ENCODE results near the gene ASL.
"Not testable (repeated sequence)": the region's sequence is repeated elsewhere in the genome, so short reads cannot be mapped to it uniquely, and the experiment has no call there.

ASL gene

DNA sequence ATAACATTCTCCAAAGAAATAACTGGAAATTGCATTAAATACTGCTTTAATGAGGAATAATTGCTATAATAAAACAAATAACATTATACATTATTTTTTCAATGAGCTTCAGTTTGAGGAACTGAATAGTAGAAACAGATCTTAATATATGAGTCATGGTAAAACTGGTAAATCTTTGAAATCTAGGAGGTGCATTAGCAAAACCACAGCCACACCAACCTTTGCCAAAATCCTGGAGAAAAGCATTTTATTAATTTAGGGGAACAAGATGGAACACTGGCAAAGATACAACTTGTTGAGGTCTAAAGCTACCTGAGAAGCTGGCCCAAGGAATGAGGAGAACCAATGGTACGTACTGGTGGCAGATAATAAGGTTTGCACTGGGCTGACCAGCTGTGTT, 5.4 kb upstream of the ASL start:
- H3K4me3 ChIP-seq (replicated peaks; ENCODE audit: low read depth, low read length), result no peak overlapping the region
- H3K27me3 ChIP-seq (replicated peaks; ENCODE audit: control insufficient read depth, insufficient read depth, low read length), result no peaks in the 10 kb centered on the region
- TF ChIP-seq, protein P1, sequence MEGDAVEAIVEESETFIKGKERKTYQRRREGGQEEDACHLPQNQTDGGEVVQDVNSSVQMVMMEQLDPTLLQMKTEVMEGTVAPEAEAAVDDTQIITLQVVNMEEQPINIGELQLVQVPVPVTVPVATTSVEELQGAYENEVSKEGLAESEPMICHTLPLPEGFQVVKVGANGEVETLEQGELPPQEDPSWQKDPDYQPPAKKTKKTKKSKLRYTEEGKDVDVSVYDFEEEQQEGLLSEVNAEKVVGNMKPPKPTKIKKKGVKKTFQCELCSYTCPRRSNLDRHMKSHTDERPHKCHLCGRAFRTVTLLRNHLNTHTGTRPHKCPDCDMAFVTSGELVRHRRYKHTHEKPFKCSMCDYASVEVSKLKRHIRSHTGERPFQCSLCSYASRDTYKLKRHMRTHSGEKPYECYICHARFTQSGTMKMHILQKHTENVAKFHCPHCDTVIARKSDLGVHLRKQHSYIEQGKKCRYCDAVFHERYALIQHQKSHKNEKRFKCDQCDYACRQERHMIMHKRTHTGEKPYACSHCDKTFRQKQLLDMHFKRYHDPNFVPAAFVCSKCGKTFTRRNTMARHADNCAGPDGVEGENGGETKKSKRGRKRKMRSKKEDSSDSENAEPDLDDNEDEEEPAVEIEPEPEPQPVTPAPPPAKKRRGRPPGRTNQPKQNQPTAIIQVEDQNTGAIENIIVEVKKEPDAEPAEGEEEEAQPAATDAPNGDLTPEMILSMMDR (IDR thresholded peaks at IDR 0.05; ENCODE audit: insufficient read depth, low read length, poor library complexity, severe bottlenecking), result no peak
- no peaks in the 10 kb centered on the region for H3K36me3 ChIP-seq (ENCODE audit: control insufficient read depth, insufficient read depth, low read length)
- DNase-seq (ENCODE audit: extremely low read depth, insufficient read length), result no peak

DNA sequence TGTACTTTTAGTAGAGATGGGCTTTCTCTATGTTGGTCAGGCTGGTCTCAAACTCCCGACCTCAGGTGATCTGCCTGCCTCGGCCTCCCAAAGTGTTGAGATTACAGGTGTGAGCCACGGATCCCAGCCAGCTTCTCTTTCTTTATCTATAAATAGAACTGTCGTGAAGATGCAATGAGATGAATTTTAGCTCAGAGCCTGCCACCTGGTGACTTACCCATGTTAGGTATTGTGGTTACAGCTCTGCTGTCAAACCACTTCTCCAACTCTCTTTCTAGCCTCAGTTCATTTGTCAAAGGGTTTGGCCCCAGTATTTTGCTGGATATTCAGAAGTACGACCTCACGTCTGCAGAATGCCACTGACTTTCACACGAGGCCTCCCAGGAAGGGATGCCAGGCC, 3.4 kb upstream of the ASL start:
- not testable (repeated sequence) for H3K27me3 ChIP-seq (replicated peaks; ENCODE audit: control insufficient read depth, insufficient read depth, low read length); H3K36me3 ChIP-seq (ENCODE audit: control insufficient read depth, insufficient read depth, low read length); H3K4me3 ChIP-seq (replicated peaks; ENCODE audit: low read depth, low read length); DNase-seq (ENCODE audit: extremely low read depth, insufficient read length)

DNA sequence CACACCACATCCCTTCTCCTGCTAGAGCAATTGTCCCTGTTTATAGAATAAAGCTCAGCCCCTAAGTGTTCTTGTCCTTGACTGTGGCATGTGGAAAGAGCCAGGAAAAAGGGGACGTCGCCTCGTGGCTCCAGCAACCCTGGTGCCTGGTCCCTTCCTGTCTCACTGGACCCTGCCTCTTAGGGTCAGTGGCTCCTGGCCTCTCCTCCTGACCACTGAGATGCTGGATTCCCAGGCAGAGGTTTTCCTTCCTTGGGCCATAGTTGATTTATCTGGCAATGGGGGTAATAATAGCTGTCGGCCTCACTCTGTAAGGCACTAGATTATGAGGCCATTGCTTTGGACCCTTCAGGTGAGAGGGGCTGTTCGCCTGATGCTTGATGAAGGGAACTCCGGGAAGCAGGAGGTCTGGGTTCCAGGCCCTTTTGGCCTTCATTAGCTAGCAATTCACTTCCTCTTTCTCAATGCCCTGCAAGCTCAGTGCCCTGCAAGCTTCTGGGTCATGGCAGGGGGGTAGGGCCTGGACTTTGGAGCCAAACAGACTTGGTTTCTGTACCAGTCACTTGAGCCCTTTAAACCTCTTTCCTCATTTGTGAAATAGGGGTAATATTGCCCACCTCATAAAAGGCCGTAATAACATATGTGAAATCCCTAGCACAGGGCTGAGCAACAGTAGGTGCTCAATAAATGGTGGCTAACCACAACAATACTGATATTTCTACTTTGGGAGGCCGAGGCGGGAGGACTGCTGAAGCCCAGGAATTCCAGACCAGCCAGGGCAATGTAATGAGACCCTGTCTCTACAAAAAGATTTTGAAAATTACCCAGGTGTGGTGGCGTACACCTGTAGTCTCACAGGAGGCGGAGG, 1.1 kb downstream of the ASL start:
- no peaks in the 10 kb centered on the region; the same call in none of the 2 replicates for H3K36me3 ChIP-seq (ENCODE audit: control insufficient read depth, insufficient read depth, low read length)
- no peak for DNase-seq (ENCODE audit: extremely low read depth, insufficient read length)
- TF ChIP-seq, protein P1 (IDR thresholded peaks at IDR 0.05; ENCODE audit: insufficient read depth, low read length, poor library complexity, severe bottlenecking), result no peak
- H3K27me3 ChIP-seq (replicated peaks; ENCODE audit: control insufficient read depth, insufficient read depth, low read length), result no peaks in the 10 kb centered on the region
- H3K4me3 ChIP-seq (replicated peaks; ENCODE audit: low read depth, low read length), result peak overlapping the region; percentile 93

DNA sequence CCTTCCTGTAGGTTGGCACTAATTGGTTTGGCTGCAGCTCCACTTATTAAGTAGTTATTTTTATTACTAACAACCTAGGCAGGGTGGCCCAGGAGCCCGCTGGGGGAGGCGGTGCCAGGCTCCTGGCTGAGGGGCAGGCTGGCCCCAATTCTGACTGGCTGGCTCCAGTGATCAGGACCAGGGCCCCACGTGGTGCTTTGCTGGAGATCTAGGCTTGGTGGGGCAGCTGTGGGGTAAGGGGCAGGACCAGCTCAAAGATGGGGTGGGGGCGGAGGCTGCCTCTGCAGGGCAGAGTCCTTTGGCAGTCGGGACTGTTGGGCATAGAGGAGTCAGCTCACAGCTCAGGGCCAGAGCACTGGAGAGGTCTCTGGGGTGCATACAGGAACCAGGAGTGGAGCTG, 2.4 kb downstream of the ASL start:
- Histone ChIP-seq H3K27me3 (replicated peaks; ENCODE audit: control insufficient read depth, insufficient read depth, low read length) (no peaks in the 10 kb centered on the region), H3K4me3 (replicated peaks; ENCODE audit: low read depth, low read length) (no peak overlapping the region), H3K36me3 (ENCODE audit: control insufficient read depth, insufficient read depth, low read length) (peaks cover 9% of the 10 kb centered on the region)
- no peak for DNase-seq (ENCODE audit: extremely low read depth, insufficient read length)
- TF ChIP-seq, protein P1 (IDR thresholded peaks at IDR 0.05; ENCODE audit: insufficient read depth, low read length, poor library complexity, severe bottlenecking), result no peak

DNA sequence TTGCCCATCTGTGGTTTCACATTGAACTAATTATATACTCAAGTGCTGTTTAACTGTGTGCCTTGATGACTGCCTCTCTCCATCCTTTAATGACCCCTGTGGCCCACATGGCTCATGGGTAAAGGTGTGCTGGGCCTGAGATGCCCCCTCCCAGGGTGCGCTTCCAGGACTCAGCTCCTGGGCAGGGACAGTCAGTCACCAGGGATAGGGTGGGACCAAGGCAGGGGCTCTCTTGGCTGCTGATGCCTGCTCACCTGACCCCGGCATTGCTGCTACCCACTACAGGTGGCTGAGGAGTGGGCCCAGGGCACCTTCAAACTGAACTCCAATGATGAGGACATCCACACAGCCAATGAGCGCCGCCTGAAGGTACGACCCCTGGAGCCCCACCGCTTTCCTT, 6.5 kb downstream of the ASL start:
- no peak for DNase-seq (ENCODE audit: extremely low read depth, insufficient read length)
- Histone ChIP-seq H3K27me3 (replicated peaks; ENCODE audit: control insufficient read depth, insufficient read depth, low read length) (no peaks in the 10 kb centered on the region), H3K36me3 (ENCODE audit: control insufficient read depth, insufficient read depth, low read length) (peaks cover 19% of the 10 kb centered on the region), H3K4me3 (replicated peaks; ENCODE audit: low read depth, low read length) (no peak overlapping the region)
- TF ChIP-seq, protein P1 (IDR thresholded peaks at IDR 0.05; ENCODE audit: insufficient read depth, low read length, poor library complexity, severe bottlenecking), result no peak

DNA sequence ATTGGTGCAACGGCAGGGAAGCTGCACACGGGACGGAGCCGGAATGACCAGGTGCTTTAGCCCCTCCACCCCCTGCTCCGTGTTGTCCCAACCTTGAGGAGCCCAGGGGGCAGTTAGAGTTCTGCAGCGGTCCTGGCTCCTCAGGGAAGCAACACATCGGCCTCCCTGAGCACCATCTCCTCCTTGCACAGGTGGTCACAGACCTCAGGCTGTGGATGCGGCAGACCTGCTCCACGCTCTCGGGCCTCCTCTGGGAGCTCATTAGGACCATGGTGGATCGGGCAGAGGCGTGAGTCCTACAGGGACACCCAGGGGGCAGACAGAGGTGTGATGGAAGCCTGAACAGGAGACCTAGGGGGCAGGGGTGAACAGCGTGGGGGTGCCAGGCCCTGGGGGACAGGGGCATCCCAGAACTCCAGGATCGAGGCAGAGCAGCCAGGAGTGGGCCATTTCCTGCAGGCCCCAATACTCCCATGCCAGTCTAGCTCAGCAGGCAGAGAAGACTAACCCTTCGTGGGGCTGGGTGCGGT, 7.3 kb downstream of the ASL start:
- no peak for DNase-seq (ENCODE audit: extremely low read depth, insufficient read length)
- TF ChIP-seq, protein P1 (IDR thresholded peaks at IDR 0.05; ENCODE audit: insufficient read depth, low read length, poor library complexity, severe bottlenecking), result no peak
- Histone ChIP-seq H3K27me3 (replicated peaks; ENCODE audit: control insufficient read depth, insufficient read depth, low read length) (no peaks in the 10 kb centered on the region), H3K4me3 (replicated peaks; ENCODE audit: low read depth, low read length) (no peak overlapping the region), H3K36me3 (ENCODE audit: control insufficient read depth, insufficient read depth, low read length) (peaks cover 22% of the 10 kb centered on the region)
